22Rv1 (cell line): ENCODE results near the gene ADGRL1.

Experiments used
- CTCF ChIP-seq: fragments of 450-650 bp; IDR thresholded peaks from 2 replicates; pipeline ENCODE4 v1.5.1; 2017; ENCODE audit warnings: mild to moderate bottlenecking
- ZFX ChIP-seq: fragments of 450-650 bp; IDR thresholded peaks from 2 replicates; pipeline ENCODE4 v1.6.1; 2017; ENCODE audit warnings: antibody characterized with exemption, borderline replicate concordance

- TF ChIP-seq CTCF (no peak), ZFX (no peak)
These were observed 2.8 kb downstream of the ADGRL1 start for GRCh38 chr19:14203177-14203576.
